Right renal pelvis (tissue), 4 donors: ENCODE data around the gene ZFP69. TPM values are rescaled to one million over a fixed set of nuclear protein-coding genes. Genes with fewer than 3 reads are reported as not detected.

ENCODE experiments used
- DNase-seq, 4 donors: peaks; one replicate each; pipeline ENCODE4 v3.0.0-alpha.2; 2013; ENCODE audit warnings: low read depth in 4 of 4, low spot score in 3 of 4, missing footprints in 1 of 4
- polyA plus RNA-seq, 4 donors: library from polyadenylated mRNA; unstranded; fragments of 120-200 nt; gene quantifications; one replicate each; pipeline ENCODE4 v1.2.1, GENCODE V29; 2013; ENCODE audit not compliant: insufficient read length in 4 of 4

ZFP69 gene
- polyA plus RNA-seq, 4 donors = 5.3 to 9.8 (median 8.3) TPM

DNA sequence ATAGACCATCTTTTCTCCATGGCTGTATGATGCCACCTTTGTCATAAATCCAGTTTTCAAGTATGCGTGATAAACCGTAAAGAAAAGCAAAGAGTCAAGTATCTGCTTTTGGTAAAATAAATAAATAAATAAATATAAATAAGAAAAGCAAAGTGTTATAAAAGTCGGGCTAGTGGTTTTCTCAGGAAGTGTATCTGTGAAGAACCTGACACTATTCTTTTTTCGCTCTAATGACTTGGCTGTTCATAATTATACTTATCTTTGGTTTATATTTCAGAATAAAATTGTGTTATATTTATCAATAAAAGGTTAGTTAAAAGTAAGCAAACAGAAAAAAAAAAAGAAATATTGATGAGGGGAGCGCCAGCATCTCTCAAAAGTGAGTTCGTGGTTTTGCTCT, 30.9 kb downstream of the ZFP69 start:
- DNase-seq = no peak

- peak in 3 of 4 donors; percentile 32 to 56 (median 42) for DNase-seq
Measured at GRCh38 chr1:40508375-40509341, 31.6 kb downstream of the ZFP69 start, which contains the start of gene EXO5. EXO5 (plus strand) TSS chr1:40508767; CDS start chr1:40514545, 5,778 bp downstream.

- no peak for DNase-seq
Measured at GRCh38 chr1:40519517-40519916, 42.4 kb downstream of the ZFP69 start.

GRCh38 chr1:40530735-40531380, 53.8 kb downstream of the ZFP69 start:
- no peak for DNase-seq

- peak; percentile 85 to 88 (median 86) for DNase-seq
Measured at GRCh38 chr1:40531381-40532061, 54.4 kb downstream of the ZFP69 start, which contains the start of gene ZNF684. ZNF684 (plus strand) TSS chr1:40531637; CDS start chr1:40533167, 1,530 bp downstream.

DNA sequence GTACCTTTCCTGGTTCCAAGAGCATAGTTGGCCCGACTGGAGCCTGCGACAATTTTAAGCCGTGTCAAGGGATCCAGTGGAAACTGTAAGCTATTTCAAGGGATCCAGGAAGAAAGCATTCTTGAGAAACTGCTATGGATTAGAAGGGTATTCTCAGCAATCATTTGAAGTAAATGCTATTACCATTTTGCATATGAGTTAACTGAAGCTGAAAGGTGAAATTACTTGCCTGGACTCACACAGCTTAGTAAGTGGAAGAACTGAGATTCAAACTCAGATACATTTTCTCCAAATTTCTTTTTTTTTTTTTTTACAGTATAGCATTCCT, 54.9 kb downstream of the ZFP69 start:
- DNase-seq = no peak

- no peak for DNase-seq
Measured at GRCh38 chr1:40532844-40533424, 55.8 kb downstream of the ZFP69 start.

DNA sequence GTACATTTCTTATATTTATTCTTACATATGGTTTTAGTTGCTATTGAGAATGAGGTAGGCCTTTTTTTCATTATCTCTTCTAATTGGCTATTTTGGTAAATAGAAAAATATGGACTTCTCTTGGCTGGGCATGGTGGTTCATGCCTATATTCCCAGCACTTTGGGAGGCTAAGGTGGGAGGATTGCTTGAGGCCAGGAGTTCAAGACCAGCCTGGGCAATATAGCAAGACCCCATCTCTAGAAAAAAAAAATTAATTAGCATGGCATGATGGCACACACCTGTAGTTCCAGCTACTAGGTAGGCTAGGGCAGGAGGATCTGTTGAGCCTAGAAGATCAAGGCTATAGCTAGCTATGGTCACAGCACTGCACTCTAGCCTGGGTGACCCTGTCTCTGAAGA, 57.5 kb downstream of the ZFP69 start:
- DNase-seq = no peak

DNA sequence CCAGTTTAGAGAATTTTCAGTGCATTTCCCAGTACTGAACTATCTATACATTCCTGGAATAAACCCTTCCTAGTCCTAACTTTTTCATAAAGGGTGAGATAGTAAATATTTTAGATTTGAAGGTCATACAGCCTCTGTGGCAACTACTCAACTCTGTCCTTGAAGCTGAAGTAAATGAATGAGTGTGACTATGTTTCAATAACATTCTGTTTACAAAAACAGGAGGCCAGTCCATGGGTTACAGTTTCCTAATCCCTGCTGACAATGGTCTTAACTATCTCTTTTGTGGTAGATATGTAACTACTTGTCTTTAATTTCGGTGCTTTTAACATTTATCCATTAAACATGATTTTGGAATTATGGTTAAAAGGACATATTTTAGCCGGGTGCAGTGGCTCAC, 58.6 kb downstream of the ZFP69 start:
- no peak for DNase-seq

DNA sequence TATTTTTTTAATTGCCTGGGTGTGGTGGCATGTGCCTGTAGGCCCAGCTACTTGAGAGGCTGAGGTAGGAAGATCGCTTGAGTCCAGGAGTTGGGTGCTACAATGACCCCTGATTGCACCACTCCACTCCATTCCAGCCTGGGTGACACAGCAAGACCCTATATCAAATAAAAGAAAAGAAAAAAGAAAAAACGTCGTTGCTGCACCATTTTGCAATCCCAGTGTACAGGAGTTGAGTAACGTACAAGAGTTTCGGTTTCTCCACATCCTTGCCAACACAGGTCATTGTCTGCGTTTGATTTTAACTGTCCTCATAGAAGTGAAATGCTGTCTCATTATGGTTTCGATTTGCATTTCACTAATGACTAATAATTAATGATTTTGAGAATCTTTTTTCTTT, 62.2 kb downstream of the ZFP69 start:
- no peak for DNase-seq

Other genes starting within 250 kb of the ZFP69 start
- not detected for gene TMCO2, start 229.4 kb upstream of the ZFP69 start, polyA plus RNA-seq
- 10 to 100 TPM; 57.6 to 68.3 (median 66.0) TPM for gene ZMPSTE24, start 219.1 kb upstream of the ZFP69 start, polyA plus RNA-seq
- gene COL9A2, start 160.0 kb upstream of the ZFP69 start, polyA plus RNA-seq = 10 to 100 TPM; 18.8 to 32.0 (median 23.5) TPM
- 10 to 100 TPM; 22.7 to 29.7 (median 24.3) TPM for gene SMAP2, start 103.6 kb upstream of the ZFP69 start, polyA plus RNA-seq
- gene ZFP69B, start 26.8 kb upstream of the ZFP69 start, polyA plus RNA-seq = 1 to 10 TPM; 4.8 to 5.6 (median 5.5) TPM
- 10 to 100 TPM; 12.0 to 14.1 (median 12.5) TPM for gene EXO5, start 31.5 kb downstream of the ZFP69 start, polyA plus RNA-seq
- gene ZNF684, start 54.3 kb downstream of the ZFP69 start, polyA plus RNA-seq = 10 to 100 TPM in 3 of 4 donors, 1 to 10 TPM in 1; 7.7 to 12.3 (median 11.3) TPM
- gene RIMS3, start 188.4 kb downstream of the ZFP69 start, polyA plus RNA-seq = 1 to 10 TPM; 1.7 to 1.8 (median 1.7) TPM
- 100 to 1,000 TPM in 2 of 4 donors, 10 to 100 TPM in 2; 92.0 to 106 (median 101) TPM for gene NFYC, start 214.4 kb downstream of the ZFP69 start, polyA plus RNA-seq